GM12865 (cell line): ENCODE results near the gene MUC6.

ENCODE experiments used
- DNase-seq: peaks from one replicate; pipeline ENCODE4 v3.0.0; 2010; ENCODE audit warnings: low read depth
- H3K4me3 ChIP-seq: 2 replicates; pipeline ENCODE4 v1.5.1; 2011; ENCODE audit warnings: mild to moderate bottlenecking, low read depth, low read length, control low read depth
- TF ChIP-seq, protein P1 (sequence below): IDR thresholded peaks from 2 replicates; pipeline ENCODE4 v1.5.1; 2011; ENCODE audit warnings: low read length, control low read depth, low read depth, inconsistent platforms; ENCODE audit not compliant: insufficient read depth; ENCODE audit errors: missing control alignments

The MUC6 gene

DNA sequence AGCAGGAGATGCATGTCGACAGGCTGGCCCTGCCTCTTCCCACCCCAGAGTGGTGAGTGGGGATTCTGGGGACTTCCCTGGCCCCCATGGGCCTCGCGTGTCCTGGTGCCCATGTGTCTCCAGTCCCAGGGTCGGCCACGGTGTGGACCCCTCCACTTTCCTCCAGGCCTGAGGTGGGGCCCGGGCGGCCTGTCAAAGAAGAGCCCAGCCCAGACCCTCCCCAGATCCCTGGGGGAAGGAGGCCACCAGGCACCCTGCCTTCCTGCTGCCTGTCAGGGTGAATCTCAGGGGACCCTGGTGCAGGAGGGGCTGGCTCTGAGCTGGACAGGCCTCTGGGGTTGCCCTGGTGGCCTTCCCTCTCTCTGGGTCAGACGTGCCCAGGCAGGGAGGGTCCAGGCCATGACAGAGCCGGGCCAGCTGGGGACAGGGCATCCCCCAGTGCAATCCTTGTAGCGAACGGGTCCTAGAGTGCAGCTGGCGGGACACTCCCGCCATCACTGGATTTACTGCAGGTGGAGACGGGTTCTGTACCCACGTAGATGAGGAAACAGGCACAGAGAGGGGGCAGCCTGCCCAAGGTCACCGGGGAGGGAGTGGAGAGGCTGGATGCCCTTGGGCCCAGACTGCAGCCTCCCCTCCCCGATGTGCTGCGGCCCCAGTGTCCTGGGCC is 13.5 kb upstream of the MUC6 start:
- TF ChIP-seq, protein P1, sequence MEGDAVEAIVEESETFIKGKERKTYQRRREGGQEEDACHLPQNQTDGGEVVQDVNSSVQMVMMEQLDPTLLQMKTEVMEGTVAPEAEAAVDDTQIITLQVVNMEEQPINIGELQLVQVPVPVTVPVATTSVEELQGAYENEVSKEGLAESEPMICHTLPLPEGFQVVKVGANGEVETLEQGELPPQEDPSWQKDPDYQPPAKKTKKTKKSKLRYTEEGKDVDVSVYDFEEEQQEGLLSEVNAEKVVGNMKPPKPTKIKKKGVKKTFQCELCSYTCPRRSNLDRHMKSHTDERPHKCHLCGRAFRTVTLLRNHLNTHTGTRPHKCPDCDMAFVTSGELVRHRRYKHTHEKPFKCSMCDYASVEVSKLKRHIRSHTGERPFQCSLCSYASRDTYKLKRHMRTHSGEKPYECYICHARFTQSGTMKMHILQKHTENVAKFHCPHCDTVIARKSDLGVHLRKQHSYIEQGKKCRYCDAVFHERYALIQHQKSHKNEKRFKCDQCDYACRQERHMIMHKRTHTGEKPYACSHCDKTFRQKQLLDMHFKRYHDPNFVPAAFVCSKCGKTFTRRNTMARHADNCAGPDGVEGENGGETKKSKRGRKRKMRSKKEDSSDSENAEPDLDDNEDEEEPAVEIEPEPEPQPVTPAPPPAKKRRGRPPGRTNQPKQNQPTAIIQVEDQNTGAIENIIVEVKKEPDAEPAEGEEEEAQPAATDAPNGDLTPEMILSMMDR: no peak
- no peak overlapping the region for H3K4me3 ChIP-seq
- no peak for DNase-seq

DNA sequence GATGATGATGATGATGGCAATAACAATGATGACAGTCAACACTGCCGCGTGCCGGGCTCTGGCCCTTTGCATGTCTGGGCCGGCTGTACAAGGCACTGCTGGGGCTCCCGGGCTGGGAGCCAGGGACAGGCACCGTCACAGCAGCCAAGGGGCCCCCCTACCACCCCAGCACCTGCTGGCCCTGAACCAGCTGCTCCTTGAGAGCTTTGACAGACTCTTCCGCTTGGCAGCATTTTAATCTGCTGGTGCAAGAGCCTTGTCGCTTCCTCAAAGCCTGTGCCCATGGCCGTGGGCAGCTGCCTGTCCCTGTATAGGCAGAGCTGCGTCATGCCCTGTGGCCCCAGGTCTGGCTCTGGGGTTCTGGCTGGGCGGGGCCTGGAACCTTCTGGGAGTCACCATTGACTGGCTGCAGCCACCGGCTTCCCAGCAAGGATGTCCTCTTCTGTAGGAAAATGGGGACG is 12.9 kb upstream of the MUC6 start:
- TF ChIP-seq, protein P1: no peak
- H3K4me3 ChIP-seq: no peak overlapping the region
- DNase-seq: no peak

DNA sequence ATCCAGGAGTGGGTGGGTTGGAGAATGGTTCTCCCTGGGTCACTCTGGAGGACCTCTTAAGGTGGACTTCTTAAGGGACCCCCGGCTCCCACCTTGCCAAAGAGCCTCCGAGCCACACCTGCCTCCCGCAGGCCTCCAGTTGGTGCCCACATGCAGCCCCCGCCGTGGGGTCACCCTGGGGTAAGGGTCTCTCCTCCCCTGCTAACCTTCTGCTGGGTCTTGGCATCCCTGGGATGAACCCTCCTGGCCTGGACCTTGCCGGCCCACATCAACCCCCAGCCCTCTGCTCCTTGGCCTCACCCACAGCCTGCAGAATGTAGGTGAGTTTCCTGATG is 12.5 kb upstream of the MUC6 start:
- TF ChIP-seq, protein P1: no peak
- no peak for DNase-seq
- H3K4me3 ChIP-seq: no peak overlapping the region

DNA sequence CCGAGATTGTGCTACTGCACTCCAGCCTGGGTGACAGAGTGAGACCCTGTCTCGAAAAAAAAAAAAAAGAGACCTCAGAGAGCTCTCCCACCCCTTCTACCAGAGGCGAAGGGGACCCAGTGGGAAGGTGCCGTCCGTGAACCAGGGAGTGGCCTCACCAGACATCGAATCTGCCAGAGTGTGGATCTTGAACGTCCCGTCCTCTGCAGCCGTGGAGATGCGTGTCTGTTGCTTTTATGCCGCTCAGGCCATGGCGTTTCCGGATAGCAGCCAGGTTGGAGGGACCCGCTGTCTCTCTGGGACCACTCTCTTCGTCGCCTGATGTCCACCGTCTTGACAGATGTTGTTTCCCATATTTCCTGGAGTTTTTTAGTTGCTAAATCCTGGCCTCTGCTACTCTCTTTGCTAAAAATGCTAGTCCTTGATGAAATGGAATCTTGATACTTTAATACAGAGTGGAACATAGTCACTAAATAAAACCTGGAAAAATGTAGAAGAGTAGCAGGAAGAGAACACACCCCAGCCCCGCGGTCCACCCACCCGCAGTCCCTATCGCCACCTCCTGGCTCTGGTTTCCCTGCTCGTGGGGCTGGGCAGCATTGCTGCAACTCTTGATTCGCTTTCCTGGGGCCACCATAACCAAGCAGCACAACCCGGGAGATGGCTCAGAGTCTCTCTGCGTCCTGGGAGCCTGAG is 12.0 kb upstream of the MUC6 start:
- TF ChIP-seq, protein P1: no peak
- no peak overlapping the region for H3K4me3 ChIP-seq
- no peak for DNase-seq

DNA sequence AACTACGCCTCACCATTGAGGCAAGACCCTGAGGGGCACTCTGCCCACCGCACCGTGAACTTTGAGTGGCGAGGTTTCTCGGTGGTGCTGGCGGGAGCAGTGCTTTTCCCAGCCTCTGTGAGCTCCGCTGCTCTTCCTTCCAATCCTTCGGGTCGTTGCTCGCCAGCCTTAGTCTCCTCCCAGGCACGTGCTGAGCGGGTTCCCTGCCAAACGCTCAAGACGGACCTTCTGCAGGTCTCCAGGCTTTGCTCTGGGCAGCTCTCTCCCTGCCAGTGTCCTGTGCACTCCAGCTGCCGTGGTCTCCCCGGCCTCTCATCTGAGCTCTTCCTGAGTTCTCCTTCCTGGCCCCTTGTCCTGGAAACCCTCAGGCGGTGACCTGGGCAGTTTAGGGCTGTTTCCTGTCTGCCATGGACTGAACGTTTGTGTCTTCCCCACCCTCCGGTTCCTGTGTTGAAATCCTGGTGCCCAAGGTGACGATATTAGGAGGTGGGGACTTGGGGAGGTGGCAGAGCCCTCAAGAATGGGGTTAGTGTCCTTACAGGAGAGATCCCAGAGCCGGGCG is 11.2 kb upstream of the MUC6 start:
- H3K4me3 ChIP-seq: no peak overlapping the region
- DNase-seq: no peak
- TF ChIP-seq, protein P1: no peak

DNA sequence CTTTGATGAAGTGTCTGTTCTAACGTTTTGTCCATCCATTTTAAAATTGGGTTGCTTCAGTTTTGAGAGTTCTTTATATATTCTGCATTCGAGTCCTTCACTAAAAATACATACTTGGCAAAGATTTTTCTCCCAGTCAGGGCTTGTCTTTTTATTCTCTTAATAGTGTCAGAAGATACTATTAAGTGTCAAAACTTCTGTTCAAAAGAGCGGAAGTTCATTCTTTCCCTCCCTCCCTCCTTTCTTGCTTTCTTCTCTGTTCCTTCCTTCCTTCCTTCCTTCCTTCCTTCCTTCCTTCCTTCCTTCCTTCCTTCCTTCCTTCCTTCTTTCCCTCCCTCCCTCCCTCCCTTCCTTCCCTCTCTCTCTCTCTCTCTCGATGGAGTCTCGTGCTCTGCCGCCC is 7.6 kb upstream of the MUC6 start:
- TF ChIP-seq, protein P1: no peak
- no peak for DNase-seq
- no peak overlapping the region for H3K4me3 ChIP-seq
